ENCODE results near the gene SHC3. TPM values are rescaled to one million over a fixed set of nuclear protein-coding genes. Genes with fewer than 3 reads are reported as not detected.

Gene SHC3
- total and polyA plus RNA-seq, 9 of the 15 experiments (the other 6 are each of a cell fraction or from before 2014, with no cell fraction given), result not detected

DNA sequence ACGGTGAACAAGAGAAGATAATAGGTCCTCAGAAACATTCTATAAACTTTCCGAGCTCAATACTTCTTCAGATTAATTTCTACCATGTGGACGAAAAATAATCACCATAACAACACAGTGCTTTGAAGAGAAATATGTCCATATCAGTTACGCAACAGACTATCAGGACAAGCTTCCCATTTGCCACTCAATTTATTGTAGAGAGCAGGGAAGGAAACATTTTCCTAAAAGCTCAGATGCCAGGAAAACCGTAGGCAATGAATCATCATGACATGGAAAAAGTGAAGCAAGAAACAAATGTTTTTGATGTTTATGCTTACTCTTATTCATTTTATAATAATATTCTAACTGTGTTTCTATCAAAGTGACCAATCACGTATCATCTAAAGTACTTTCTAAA, 99.8 kb downstream of the SHC3 start:
- Histone ChIP-seq H4K20me1 (replicated peaks; ENCODE audit: control insufficient read depth, insufficient read depth, low read length) (no peaks in the 10 kb centered on the region), H3K4me3 (no peak overlapping the region), H3K27me3 (ENCODE audit: control insufficient read depth in 2 of 2, insufficient read depth in 2 of 2, low read length in 2 of 2) (peaks cover 4 to 11% of the 10 kb centered on the region in 2 experiments; a peak in 2 of 5 replicates), H3K9me3 (replicated peaks; ENCODE audit: control insufficient read depth, insufficient read depth, low read depth, low read length) (no peaks in the 10 kb centered on the region), H3K9me1 (ENCODE audit: control insufficient read depth, insufficient read depth, low read length) (no peaks in the 10 kb centered on the region), H3K4me2 (ENCODE audit: insufficient read depth, low read length) (no peak overlapping the region), H3K4me1 (replicated peaks in 1 of 2; ENCODE audit: control insufficient read depth in 2 of 2, insufficient read depth in 2 of 2, low read length in 2 of 2) (no peaks in the 10 kb centered on the region), H3K79me2 (ENCODE audit: control insufficient read depth, insufficient read depth, low read length) (no peaks in the 10 kb centered on the region), H3K9ac (ENCODE audit: insufficient read depth in 1 of 2, low read depth in 2 of 2, low read length in 2 of 2) (no peak overlapping the region), H3K27ac (ENCODE audit: extremely low read depth, low read depth, low read length) (no peak overlapping the region), H2AFZ (ENCODE audit: low read depth, low read length) (no peak overlapping the region), H3K36me3 (ENCODE audit: control insufficient read depth, insufficient read depth, low read length) (no peaks in the 10 kb centered on the region)
- ChIA-PET POLR2A (no interaction called here), CTCF (ENCODE audit: low intra/inter-chr PET ratio) (no interaction called here)
- ATAC-seq (no peak), FAIRE-seq (no peak), DNase-seq (ENCODE audit: extremely low read depth in 1 of 4, low spot score in 3 of 4) (no peak)
- TF ChIP-seq ZKSCAN1 (IDR thresholded peaks at IDR 0.05; ENCODE audit: low read depth, low read length), result no peak
- TF ChIP-seq, protein P1, sequence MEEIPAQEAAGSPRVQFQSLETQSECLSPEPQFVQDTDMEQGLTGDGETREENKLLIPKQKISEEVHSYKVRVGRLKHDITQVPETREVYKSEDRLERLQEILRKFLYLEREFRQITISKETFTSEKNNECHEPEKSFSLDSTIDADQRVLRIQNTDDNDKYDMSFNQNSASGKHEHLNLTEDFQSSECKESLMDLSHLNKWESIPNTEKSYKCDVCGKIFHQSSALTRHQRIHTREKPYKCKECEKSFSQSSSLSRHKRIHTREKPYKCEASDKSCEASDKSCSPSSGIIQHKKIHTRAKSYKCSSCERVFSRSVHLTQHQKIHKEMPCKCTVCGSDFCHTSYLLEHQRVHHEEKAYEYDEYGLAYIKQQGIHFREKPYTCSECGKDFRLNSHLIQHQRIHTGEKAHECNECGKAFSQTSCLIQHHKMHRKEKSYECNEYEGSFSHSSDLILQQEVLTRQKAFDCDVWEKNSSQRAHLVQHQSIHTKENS (CRISPR knock-in tag; IDR thresholded peaks at IDR 0.05), result no peak
- TF ChIP-seq CBX1 (IDR thresholded peaks at IDR 0.05; ENCODE audit: low read depth), result no peak
- TF ChIP-seq, protein P2, sequence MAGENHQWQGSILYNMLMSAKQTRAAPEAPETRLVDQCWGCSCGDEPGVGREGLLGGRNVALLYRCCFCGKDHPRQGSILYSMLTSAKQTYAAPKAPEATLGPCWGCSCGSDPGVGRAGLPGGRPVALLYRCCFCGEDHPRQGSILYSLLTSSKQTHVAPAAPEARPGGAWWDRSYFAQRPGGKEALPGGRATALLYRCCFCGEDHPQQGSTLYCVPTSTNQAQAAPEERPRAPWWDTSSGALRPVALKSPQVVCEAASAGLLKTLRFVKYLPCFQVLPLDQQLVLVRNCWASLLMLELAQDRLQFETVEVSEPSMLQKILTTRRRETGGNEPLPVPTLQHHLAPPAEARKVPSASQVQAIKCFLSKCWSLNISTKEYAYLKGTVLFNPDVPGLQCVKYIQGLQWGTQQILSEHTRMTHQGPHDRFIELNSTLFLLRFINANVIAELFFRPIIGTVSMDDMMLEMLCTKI (IDR thresholded peaks at IDR 0.05; ENCODE audit: partially characterized antibody), result no peak
- no peak for TF ChIP-seq ZNF140 (CRISPR knock-in tag; IDR thresholded peaks at IDR 0.05)
- TF ChIP-seq ZNF143 (CRISPR knock-in tag; IDR thresholded peaks at IDR 0.05), result no peak
- no peak for TF ChIP-seq SMARCA4 (IDR thresholded peaks at IDR 0.05)
- BruUV-seq (replicated peaks), result no TSS peak
- in situ Hi-C loops (cut with MboI), result no loop called here
- 0% methylated on average over 6 of the region's 6 CpGs for WGBS (ENCODE audit: insufficient coverage, low coverage, missing lambda C conversion rate)
- intact Hi-C loops (cut with micrococcal nuclease), result no loop called here
